GM21381 (cell line): ENCODE results near the gene UQCR11.
A peak's percentile ranks its signal among the peaks of the same experiment; 100 is the strongest.

ENCODE experiments used
- ATAC-seq: cut with Tn5 transposase; IDR thresholded peaks from one replicate; pipeline ENCODE4 v1.9.1; 2021; ENCODE audit warnings: mild to moderate bottlenecking, moderate library complexity; ENCODE audit not compliant: unreplicated experiment

The UQCR11 gene

DNA sequence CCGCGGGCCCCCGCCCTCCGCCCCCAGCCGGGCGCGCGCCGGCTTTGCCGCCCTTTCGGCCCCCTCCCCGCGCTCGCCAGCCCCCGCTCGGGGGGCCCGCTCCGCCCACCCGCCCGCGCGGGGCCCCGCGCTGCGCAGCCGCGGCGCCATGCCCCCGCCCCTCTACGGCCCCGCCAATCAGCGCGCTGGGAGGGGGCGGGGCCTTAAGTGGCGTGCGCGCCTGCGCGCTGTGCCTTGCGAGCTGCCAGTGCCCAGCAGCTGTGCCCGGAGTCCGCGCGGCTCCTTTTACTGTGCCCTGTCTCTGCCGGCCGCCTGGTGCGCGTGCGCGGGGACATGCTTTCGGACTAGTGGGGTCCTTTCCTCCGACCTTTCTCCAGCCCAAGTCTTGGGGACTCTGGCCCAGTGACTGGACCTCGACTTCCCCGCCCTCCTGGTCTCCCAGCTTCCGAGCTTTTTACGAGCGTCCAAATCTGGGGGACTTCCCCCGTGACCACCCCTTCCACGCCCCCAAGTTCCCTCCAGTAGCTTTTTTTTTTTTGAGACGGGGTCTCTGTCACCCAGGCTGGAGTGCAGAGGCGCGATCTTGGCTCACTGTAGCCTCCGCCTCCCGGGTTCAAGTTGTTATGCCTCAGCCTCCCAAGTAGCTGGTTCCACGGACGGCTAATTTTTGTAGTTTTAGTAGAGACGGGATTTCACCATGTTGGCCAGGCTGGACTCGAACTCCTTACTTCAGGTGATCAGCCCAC, 12.3 kb downstream of the UQCR11 start, which contains the start of gene MBD3:
Gene MBD3, minus strand, starts transcription at position 111 of the 746 bp plus-strand sequence. CDS start 234 bp downstream, outside the sequence.
- peak; percentile 60 for ATAC-seq

DNA sequence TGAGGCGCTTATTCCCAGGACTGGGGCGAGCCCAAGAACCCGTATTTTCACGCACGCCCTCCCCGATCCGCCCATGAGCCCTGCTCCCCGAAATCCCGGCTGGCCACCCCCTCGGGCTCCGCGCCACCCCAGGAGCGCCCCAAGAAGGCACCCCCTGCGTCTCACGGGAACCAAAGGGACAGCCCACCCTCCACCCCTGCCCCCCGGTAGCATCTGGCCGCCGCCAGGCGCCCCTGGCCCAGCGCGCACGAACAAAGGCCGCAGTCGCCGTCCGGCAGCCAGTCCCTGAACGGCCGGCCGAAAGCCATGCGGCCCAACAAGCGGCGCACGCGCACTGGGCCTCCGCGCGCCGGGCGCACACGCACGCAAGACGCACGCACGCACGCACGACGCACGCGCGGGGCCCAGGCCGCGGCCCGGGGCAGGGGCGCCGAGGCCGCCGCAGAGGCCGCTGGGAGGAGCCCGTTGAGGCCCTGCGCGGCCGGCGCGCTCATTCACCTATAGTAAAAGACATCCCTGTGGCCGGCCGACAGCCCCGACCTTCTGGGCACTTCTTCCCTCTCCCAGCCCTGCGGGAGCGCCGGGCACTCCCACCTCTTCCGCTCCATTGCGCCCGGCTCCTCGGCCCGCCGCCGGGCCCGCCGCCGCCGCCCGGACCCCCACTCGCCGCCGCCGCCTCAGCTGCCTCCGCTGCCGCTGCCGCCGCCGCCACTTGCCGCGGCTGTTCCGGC, 13.1 kb downstream of the UQCR11 start:
- ATAC-seq: peak; percentile 65

DNA sequence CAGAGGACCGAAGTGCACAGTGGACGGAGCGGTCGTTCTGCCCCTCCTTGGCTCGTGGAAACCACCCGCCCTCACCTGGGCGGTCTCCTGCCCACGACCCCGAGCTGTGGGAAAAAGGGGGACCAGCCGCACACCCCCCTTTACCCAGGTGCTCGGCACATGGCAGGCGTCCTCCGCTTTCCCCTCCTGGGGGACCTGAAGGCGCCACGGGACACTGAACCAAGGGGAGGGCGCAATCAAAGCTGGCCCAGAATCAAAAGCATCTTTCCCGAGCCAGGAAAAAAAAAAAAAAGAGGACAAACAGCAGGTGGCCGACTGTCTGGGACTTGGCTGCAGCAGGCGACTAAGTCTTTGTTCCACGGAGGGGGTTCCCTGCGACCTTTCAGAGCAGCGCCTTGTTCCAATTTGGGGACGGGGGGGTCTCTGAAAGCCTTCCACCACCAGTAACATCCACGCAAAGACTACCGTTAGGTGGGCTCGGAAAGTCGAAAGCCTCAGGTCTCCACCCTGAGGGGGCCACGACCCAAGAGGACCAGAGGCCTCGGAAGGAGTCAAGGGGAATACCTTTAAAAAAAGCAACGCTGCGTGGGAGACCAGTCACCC, 13.7 kb downstream of the UQCR11 start:
- no peak for ATAC-seq

DNA sequence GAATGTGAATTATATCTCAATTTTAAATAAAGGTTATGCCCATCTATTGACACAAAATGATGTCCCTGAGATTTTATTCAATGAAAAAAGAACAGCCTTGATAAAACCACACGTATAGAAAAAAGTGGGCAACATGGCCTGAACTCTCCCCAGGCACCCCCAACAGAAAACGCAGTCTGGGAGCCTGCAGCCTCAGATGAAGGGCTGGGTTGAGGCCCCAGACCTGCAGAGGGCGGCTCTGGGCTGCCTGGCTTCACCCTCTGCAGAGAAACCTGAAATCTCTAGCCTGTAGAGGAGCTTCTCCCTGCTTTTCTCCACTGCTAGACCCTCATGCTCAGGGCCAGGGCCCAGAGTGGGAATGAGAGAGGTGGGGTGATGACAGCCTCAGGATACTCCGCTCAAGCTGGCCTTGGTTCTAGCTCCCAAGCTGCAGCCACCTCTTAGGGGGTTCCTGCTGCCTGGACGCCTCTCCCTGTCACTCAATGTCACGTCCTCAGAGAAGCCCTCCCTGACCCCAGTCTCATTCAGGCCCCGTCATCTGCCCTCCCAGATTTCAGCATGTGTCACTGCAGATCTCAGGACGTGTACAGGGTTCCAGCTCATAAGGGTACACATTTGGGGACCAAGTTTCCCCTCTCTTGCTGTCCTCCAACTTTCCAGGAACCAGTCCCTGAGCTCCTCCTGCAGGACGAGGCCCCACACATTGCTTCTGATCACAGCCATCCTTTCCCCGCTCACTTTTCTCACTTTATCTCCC, 14.4 kb downstream of the UQCR11 start:
- no peak for ATAC-seq

DNA sequence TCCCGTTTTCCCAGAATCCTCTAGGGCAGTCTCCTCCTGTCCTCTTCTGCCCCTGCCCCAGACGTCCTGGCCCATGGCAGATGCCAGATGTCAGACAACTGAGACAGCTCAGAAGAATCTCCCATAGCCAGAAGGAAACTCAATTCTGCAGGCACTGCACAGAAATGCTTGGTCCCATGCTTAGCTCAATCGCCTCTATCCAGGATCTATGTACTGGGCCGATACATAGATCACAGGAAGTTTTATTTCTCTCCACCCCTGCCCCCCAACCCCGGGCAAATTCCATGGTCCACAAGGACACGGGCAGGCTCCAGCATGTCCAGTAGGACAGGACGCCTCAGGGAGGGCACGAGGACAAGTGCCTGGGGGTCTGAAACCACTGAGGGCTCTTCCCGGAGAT, 17.4 kb downstream of the UQCR11 start:
- ATAC-seq: no peak

DNA sequence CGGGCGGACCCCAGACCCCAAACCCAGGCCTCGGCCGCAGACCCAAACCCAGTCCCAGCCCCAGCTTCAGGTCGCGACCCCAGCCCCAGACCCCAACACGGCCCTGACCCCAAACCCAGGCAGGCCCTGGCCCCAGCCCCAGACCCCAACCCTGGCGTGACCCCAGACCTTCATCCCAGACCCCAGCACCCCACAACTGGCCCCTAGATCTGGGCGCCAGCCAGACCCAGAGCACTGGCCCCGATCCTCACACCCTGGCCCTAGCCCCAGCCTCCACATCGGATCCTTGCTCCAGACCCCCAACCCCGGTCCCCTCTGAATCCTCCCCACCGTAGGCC, 20.1 kb downstream of the UQCR11 start:
- ATAC-seq: no peak

DNA sequence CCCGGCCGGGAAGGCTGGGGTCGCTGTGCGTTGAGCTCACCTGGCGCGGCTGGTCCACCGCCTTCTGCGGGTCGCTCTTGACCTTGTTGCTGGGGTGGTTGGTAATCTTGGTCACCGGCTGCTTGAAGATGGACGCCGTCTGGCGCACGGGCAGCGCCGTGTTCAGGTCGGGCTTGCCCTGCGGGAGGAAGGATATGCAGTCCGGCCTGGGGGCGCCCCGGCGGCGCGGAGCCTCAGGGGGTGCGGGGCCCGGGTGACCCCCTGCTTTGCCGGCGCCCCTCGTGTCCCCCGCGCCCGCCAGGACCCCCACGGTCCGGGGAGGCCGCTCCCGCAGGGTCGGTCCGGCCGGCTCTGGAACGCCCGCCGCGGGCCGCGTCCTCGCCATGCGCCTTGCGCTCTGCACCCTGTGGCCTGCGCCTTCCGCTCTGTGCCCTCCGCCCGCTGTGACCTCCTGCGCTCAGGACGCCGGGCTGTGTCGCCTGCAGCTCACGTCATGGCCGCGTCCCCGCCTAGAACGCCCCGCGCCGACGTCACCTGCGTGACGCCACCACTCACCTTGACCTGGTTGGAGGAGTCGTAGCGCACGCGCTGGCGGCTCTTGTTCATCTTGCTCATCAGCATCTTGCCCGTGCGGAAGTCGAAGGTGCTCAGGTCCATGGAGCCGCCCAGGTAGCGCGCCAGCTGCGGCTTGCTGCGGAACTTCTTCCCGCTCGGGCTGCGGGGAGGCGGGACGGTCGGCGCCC, 20.6 kb downstream of the UQCR11 start:
- no peak for ATAC-seq

DNA sequence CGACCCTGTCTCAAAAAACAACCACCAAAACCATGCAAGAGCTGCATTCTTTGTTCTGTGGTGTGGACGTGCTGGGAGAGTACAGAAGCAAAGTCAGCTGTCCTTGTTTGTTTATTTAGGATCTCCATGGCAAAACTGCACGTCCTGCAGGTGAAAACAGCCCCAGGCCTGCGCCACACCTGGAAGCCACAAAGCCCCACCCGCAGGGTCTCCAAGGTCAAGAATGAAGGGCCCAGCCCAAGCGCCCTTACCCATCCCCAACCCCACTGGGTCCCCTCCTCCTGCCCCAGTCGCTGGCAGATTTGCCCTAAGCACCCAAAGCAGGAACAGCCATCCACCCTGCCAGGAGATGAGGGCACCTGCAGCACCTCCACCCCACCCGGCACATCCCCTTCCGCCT, 23.1 kb downstream of the UQCR11 start:
- ATAC-seq: no peak

DNA sequence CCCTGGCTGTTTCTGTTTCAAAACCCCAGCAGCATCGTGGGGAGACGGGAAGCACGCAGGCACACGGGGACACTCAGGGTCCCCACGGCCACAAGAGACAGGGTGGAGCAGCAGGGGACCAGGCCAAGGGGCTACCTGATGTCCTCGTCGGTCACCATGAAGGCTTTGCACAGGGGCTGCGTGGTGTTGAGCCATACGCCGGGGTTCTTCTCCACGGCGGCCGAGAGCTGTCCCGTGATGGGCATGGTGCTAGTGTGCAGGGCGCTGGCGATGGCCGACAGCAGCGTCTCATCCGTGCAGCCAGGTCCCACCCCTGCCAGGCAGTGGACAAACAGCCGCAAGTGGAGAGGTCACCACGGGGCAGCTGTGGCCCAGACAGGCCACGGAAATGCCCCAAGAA, 24.3 kb downstream of the UQCR11 start:
- ATAC-seq: no peak

DNA sequence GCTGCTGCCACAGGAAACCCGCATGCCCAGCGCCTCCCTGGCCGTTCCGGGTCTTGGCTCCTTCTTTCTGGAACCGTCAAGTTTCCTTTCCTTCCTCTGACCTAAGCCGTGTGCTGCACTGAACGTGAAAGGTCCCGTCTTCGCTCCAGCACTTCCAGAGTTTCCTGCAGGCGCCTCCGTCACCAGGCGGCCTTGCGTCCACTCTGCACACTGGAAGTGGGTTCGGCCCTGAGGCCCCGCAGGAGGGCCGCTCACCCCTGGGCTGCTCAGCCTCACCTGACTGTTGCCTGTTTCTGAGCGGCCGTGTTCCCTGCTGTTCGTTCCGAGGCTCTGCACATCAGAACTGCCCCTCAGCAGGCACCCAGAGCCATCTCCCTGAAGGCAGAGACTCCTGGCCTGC, 24.9 kb downstream of the UQCR11 start:
- no peak for ATAC-seq

DNA sequence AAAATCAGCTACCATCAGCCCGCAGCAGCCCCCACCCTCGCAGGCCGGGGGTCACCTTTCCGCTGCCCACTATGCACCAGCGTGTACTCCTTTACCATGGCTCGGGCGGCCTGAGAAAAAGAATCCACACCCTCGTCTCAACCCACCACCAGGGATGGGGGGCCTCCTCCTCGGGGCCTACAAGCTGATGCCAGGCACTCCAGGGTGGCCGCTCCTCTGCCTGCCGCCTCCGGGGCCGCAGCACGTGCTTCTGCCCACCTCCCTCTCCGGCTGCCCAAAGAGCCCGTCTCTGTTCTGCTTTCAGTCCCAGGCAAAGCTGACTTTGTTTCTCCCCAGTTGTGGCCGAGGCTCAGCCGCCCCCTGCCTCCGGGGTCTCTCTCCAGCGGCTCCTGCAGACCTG, 26.0 kb downstream of the UQCR11 start:
- no peak for ATAC-seq

DNA sequence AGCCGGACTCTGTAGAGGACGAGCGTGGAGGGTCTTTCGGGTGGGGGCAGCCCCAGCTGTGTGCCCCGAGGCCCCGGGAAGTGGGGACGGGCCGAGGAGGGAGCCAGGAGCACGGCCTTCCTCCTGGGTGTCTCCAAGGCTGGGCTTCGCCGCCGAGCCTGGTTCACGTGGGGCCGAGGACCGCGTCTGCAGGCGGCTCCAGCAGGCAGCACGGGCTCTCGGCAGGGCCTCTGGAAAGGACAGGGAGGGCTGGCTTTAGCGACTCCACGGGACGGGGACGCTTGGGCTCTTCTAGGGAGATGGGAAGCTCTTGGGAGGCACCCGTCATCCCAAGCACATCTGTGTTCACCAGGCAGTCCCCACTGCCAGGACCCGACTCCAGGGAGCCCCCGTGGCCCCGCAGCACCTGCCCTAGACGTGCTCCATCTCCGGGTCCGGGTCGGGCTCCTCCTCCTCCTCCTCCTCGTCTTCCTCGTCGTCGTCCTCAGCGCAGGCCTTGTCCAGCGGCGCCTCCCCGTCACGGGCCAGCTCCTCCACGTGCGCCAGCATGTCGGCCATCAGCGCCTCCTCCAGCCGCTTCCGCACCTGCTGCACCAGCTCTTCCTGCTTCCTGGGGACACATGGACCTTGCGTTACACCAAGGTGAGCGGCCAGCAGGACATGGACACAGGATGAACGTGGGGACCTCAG, 27.2 kb downstream of the UQCR11 start:
- no peak for ATAC-seq

DNA sequence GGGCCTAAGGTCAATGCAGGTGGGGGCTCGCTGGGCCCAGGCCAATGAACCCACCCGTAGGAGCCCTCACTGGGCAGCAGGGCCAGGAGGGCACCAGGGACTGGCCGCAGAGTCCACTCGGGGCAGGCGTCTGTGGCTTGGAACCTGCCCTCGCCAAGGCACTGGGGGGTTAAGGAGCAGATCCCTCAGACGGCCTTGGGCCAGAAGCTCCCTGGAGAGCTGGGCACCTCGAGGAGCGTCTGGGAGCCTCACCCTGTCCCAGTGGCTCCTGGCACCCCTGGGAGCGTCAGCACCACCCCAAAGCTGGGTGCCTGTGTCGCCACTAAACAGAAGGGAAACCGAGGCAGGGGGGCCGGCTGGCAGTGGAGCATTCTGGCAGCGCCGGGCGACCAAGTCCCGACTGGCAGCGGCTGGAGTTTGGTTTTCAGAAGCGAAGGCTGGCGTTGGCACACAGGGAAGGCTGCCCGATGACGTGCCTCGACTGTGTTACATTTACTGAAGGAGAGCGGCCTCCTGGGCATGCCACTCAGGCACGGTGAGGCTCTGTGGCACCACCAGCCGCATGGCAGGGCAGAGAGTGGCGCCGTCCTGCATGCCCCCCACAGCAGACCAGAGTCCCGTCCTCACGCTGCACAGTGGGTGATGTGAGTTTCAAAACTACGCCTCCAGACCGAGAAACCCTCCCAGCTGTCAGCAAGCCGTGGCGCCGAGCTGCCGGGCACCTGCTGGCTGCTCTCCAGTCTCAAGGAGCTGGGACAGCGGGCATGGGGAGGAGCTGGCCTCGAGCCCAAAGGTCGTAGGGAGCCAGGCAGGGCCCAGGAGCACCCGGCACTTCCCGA, 28.0 kb downstream of the UQCR11 start:
- no peak for ATAC-seq

DNA sequence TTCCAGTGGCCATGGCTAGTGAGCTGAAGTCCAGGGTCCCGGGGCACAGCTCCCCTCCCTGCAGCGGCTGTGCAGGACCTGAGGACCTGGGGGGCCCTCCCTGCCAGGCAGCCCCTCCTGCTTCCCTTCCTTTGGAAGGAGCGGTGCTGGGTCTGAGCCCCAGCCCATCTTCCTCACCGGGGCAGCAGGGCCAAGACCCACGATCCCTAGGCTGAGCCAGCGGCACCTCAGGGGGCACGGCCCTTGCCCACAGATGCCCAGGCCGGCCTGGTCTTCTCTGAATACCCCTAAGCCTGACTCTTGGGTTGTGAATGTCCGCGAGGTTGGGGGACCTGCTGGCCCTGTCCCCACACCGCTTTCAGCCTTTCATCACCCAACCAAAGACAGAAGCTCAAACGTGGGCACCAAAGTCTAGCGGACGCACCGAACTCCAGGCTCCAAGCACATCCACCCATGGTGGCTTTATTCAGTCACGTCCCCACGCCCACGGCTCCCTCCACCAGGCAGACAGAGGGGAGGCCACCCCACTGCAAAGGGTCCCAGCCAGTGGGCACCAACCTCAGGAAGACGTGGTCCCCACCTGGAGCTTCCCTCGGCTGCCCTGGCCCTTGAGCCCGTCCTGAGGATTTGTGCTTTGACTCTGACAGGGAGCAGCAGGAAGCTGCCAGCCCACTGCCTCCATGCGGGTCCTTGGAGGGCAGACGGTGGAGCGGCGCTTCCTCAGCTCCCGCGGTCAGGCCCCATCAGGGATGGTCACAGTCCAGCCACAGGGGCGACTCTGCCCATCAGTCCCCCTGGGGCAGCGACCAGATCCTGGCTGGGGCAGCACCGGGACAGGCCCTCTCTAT, 28.8 kb downstream of the UQCR11 start:
- no peak for ATAC-seq

DNA sequence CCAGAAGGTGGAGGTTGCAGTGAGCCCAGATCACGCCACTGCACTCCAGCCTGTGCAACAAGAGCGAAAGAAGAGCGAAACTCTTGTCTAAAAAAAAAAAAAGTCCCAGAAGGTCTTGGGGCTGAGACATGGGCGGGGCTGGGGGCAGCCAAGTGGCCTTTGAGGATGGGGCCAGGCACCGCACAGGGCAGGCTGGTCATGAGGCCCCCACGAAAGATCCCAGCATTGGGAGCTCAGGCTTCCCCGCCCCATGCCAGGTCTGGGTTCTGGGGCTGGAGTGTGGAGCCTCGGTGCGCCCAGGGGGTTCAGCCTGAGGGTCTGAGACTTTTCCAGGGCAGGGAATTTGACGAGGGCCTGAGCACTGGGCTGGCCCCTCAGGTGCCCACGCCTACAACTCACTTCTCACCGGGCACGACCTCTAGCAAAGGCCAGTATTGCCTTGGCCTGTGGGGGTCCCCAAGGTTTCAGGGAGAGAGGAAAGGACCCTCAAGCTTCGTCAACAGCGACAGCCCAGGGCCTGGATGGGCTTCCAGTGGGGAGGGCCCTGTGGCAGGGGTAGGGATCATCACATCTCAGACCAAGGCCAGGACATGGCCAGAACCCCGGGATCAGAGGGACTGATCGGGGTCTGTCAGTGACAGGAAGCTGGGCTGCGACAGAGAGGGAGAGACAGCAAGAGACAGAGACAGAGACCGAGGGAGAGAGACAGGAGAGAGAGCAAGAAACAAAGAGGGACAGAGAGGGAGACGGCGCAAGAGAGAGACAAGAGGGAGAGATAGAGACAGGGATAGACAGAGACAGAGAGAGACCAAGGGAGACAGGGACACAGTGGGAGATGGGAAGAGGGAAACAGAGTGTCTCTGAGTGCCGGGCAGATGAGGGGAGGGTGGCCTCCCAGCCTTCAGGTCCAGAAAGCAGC, 29.7 kb downstream of the UQCR11 start:
- ATAC-seq: no peak

DNA sequence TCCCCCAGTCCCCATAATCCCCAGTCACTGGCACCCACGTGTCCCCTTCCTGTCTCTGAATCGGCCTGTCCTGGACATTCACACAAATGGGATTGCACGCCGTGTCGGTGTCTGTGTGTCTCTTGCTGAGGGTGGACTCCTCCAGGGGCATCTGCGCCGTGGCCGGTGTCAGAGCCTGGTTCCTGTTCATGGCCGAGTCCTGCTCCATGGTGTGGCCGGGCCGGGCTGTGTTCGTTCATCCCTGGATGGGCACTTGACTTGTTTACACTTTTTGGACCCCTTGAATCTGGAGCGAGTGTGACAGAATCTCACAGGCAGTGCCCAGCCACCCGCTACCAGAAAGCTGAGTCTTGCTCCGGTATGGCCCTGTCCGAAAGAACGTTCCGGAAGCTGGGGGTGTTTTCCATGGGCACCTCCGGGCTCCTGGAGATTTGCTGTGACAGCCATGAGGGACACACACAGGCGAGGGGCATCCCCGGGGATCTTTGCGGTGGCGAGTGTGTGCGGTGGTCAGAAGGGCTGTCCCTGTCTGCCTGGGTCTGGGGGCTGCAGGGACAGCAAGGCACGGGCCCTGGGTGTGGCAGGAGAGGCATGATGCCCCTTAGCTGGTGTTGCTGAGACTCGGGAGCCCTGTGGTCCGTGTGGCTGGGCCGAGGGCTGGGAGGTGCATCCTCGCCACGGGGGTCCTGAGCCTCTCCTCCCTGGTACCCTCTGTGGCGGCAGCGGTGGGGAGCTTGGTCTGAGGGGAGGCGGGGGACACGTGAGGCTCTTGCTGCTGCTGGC, 30.7 kb downstream of the UQCR11 start:
- no peak for ATAC-seq
